H9 (cell line): ENCODE results near the gene CHMP6. TPM values are rescaled to one million over a fixed set of nuclear protein-coding genes. Genes with fewer than 3 reads are reported as not detected.

ENCODE experiments used
- DNase-seq: peaks from one replicate; pipeline ENCODE4 v3.0.0-alpha.2; 2017
- H2AFZ ChIP-seq: one replicate; pipeline ENCODE4 v1.6.1; 2013; ENCODE audit warnings: mild to moderate bottlenecking, low read length, control low read depth, moderate library complexity
- H2AK5ac ChIP-seq: 2 replicates; pipeline ENCODE4 v1.6.1; 2013; ENCODE audit warnings: low read length, control low read depth, mixed read lengths; ENCODE audit not compliant: insufficient read length
- H2BK120ac ChIP-seq: one replicate; pipeline ENCODE4 v1.6.1; 2013; ENCODE audit warnings: low read depth, mild to moderate bottlenecking, low read length, control low read depth, inconsistent platforms; ENCODE audit not compliant: poor library complexity, severe bottlenecking
- H2BK12ac ChIP-seq: 2 replicates; pipeline ENCODE4 v1.6.1; 2013; ENCODE audit warnings: low read length, control low read depth, mixed read lengths, low read depth; ENCODE audit not compliant: insufficient read length
- H2BK15ac ChIP-seq: 2 replicates; pipeline ENCODE4 v1.6.1; 2013; ENCODE audit warnings: low read depth, low read length, control low read depth
- H2BK20ac ChIP-seq: one replicate; pipeline ENCODE4 v1.6.1; 2013; ENCODE audit warnings: low read depth, mild to moderate bottlenecking, low read length, control low read depth, inconsistent platforms; ENCODE audit not compliant: poor library complexity, severe bottlenecking
- H2BK5ac ChIP-seq: 2 replicates; pipeline ENCODE4 v1.6.1; 2013; ENCODE audit warnings: low read length, control low read depth, mixed read lengths; ENCODE audit not compliant: insufficient read length
- H3K14ac ChIP-seq: 2 replicates; pipeline ENCODE4 v1.6.1; 2013; ENCODE audit warnings: low read length, control low read depth; ENCODE audit not compliant: insufficient read depth
- H3K18ac ChIP-seq: 2 replicates; pipeline ENCODE4 v1.6.1; 2013; ENCODE audit warnings: low read depth, mild to moderate bottlenecking, mixed read lengths, low read length, control low read depth; ENCODE audit not compliant: insufficient read length
- H3K23ac ChIP-seq: 2 replicates; pipeline ENCODE4 v1.6.1; 2013; ENCODE audit warnings: low read length, control low read depth, mixed read lengths, low read depth; ENCODE audit not compliant: insufficient read length
- H3K23me2 ChIP-seq: 2 replicates; pipeline ENCODE4 v1.6.1; 2013; ENCODE audit warnings: low read depth, mild to moderate bottlenecking, mixed read lengths, low read length, control low read depth; ENCODE audit not compliant: insufficient read length, poor library complexity, severe bottlenecking
- H3K27ac ChIP-seq: 2 replicates; pipeline ENCODE4 v1.5.1; 2013; ENCODE audit warnings: low read length, control low read depth, mixed read lengths, low read depth; ENCODE audit not compliant: insufficient read length
- H3K27me3 ChIP-seq: 2 replicates; pipeline ENCODE4 v1.6.1; 2013; ENCODE audit warnings: low read length, control low read depth, inconsistent platforms; ENCODE audit not compliant: insufficient read depth
- H3K4ac ChIP-seq: 2 replicates; pipeline ENCODE4 v1.6.1; 2013; ENCODE audit warnings: low read depth, mild to moderate bottlenecking, control low read depth, inconsistent platforms, low read length, moderate library complexity
- H3K4me1 ChIP-seq: 2 replicates; pipeline ENCODE4 v1.6.1; 2013; ENCODE audit warnings: low read length, control low read depth, inconsistent platforms; ENCODE audit not compliant: insufficient read depth
- H3K4me2 ChIP-seq: 2 replicates; pipeline ENCODE4 v1.6.1; 2013; ENCODE audit warnings: low read length, control low read depth, mixed read lengths; ENCODE audit not compliant: insufficient read length, insufficient read depth
- H3K56ac ChIP-seq: 2 replicates; pipeline ENCODE4 v1.6.1; 2013; ENCODE audit warnings: low read depth, mild to moderate bottlenecking, mixed read lengths, low read length, control low read depth; ENCODE audit not compliant: insufficient read length
- H3K79me1 ChIP-seq: 2 replicates; pipeline ENCODE4 v1.6.1; 2013; ENCODE audit warnings: low read depth, mild to moderate bottlenecking, moderate library complexity, low read length, control low read depth, inconsistent platforms; ENCODE audit not compliant: insufficient read depth, poor library complexity, severe bottlenecking
- H3K79me2 ChIP-seq: 2 replicates; pipeline ENCODE4 v1.6.1; 2013; ENCODE audit warnings: low read length, control low read depth, inconsistent platforms; ENCODE audit not compliant: insufficient read depth
- H3K9ac ChIP-seq: 2 replicates; pipeline ENCODE4 v1.6.1; 2013; ENCODE audit warnings: low read length, control low read depth, mixed read lengths; ENCODE audit not compliant: insufficient read length; ENCODE audit errors: extremely low read depth
- H3K9me3 ChIP-seq: one replicate; pipeline ENCODE4 v1.6.1; 2013; ENCODE audit warnings: low read depth, low read length, inconsistent platforms; ENCODE audit not compliant: control insufficient read depth
- H3T11ph ChIP-seq: one replicate; pipeline ENCODE4 v1.6.1; 2013; ENCODE audit warnings: mild to moderate bottlenecking, low read length, control low read depth, inconsistent platforms
- H4K20me1 ChIP-seq: one replicate; pipeline ENCODE4 v1.6.1; 2013; ENCODE audit not compliant: control insufficient read depth, insufficient read length, insufficient read depth
- H4K5ac ChIP-seq: 2 replicates; pipeline ENCODE4 v1.6.1; 2013; ENCODE audit warnings: low read depth, mild to moderate bottlenecking, mixed read lengths, low read length, control low read depth; ENCODE audit not compliant: insufficient read length
- H4K8ac ChIP-seq: replicated peaks from 2 replicates; pipeline ENCODE4 v1.6.1; 2013; ENCODE audit warnings: low read length, control low read depth, mixed read lengths, low read depth; ENCODE audit not compliant: insufficient read length
- H4K91ac ChIP-seq: 2 replicates; pipeline ENCODE4 v1.6.1; 2013; ENCODE audit warnings: low read depth, mild to moderate bottlenecking, moderate library complexity, mixed read lengths, low read length, control low read depth; ENCODE audit not compliant: insufficient read length
- H3K27ac Mint-ChIP-seq, 3 experiments: 2 replicates in 2 of 3; 3 replicates in 1 of 3; pipeline ENCODE4 v1.8.0; 2020 to 2021; ENCODE audit warnings: mixed read lengths in 3 of 3, mild to moderate bottlenecking in 1 of 3, moderate library complexity in 1 of 3
- H3K27me3 Mint-ChIP-seq: 2 replicates; pipeline ENCODE4 v1.8.0; 2021; ENCODE audit warnings: low read depth, mild to moderate bottlenecking, moderate library complexity, mixed read lengths
- H3K36me3 Mint-ChIP-seq, 3 experiments: 2 replicates in 2 of 3; 3 replicates in 1 of 3; pipeline ENCODE4 v1.8.0; 2020 to 2021; ENCODE audit warnings: low read depth in 3 of 3, mixed read lengths in 3 of 3; ENCODE audit not compliant: insufficient read depth in 1 of 3
- H3K4me1 Mint-ChIP-seq, 2 experiments: 2 replicates each; pipeline ENCODE4 v1.8.0; 2020; ENCODE audit warnings: mixed read lengths in 2 of 2
- H3K4me3 Mint-ChIP-seq, 2 experiments: 2 replicates in 1 of 2; 3 replicates in 1 of 2; pipeline ENCODE4 v1.8.0; 2020 to 2021; ENCODE audit warnings: mild to moderate bottlenecking in 2 of 2, mixed read lengths in 2 of 2, moderate library complexity in 1 of 2
- H3K9me3 Mint-ChIP-seq, 2 experiments: 2 replicates in 1 of 2; 3 replicates in 1 of 2; pipeline ENCODE4 v1.8.0; 2020; ENCODE audit warnings: mild to moderate bottlenecking in 2 of 2, mixed read lengths in 2 of 2, moderate library complexity in 1 of 2
- CTCF ChIP-seq: fragments of 200-600 bp; sonication (generic); conservative IDR thresholded peaks from 3 replicates; pipeline ENCODE4 v1.8.0; 2021; ENCODE audit warnings: antibody characterized with exemption, mild to moderate bottlenecking
- WGBS: extraction: QIAGEN DNeasy Blood & Tissue Kit; methylation state at CpG from one replicate; pipeline ENCODE4 v1.1.7; 2013; ENCODE audit warnings: missing lambda C conversion rate, low lambda C conversion rate, mixed read lengths; ENCODE audit not compliant: insufficient read length; ENCODE audit errors: extremely low coverage; 5-methylcytosine and 5-hydroxymethylcytosine counted together
- total RNA-seq: library from RNA; stranded (reverse); gene quantifications from 2 replicates; pipeline ENCODE4 v1.2.1, GENCODE V29; 2021

CHMP6 gene
- total RNA-seq, 1 experiment from 2014 or later, result 23.4 TPM

GRCh38 chr17:81037798-81038733 lies 46.4 kb downstream of the CHMP6 start:
- H3K79me2 ChIP-seq, result no peaks in the 10 kb centered on the region; the same call in 1 of the 2 replicates
- no peak overlapping the region for H3K27ac ChIP-seq
- H4K91ac ChIP-seq, result no peak overlapping the region
- peak; percentile 53 for DNase-seq
- H2BK120ac ChIP-seq, result no peak overlapping the region
- peaks cover 30 to 48% of the 10 kb centered on the region in 2 experiments for H3K4me1 Mint-ChIP-seq
- H3K27me3 Mint-ChIP-seq, result peaks cover 25% of the 10 kb centered on the region
- H3K4me1 ChIP-seq, result peaks cover 4% of the 10 kb centered on the region; the same call in 1 of the 2 replicates
- no peak overlapping the region for H2BK20ac ChIP-seq
- no peak overlapping the region for H3K14ac ChIP-seq
- H2BK15ac ChIP-seq, result no peak overlapping the region
- no peaks in the 10 kb centered on the region; a peak in 1 of 5 replicates for H3K9me3 Mint-ChIP-seq
- H3K36me3 Mint-ChIP-seq, result peaks cover 2 to 11% (median 10%) of the 10 kb centered on the region in 3 experiments; a peak in 6 of 7 replicates
- no peak overlapping the region for H3K18ac ChIP-seq
- no peak overlapping the region for H2AFZ ChIP-seq
- no peaks in the 10 kb centered on the region for H4K20me1 ChIP-seq
- H2BK12ac ChIP-seq, result no peak overlapping the region
- H3K56ac ChIP-seq, result no peak overlapping the region
- no peak overlapping the region for H4K8ac ChIP-seq
- H2BK5ac ChIP-seq, result no peak overlapping the region
- peaks cover 2% of the 10 kb centered on the region; the same call in 1 of the 2 replicates for H3K27me3 ChIP-seq
- H3K9ac ChIP-seq, result no peak overlapping the region
- no peak overlapping the region; a peak in 1 of 5 replicates for H3K4me3 Mint-ChIP-seq
- peak; percentile 22; the same call in 1 of the 3 replicates for TF ChIP-seq CTCF
- H3K9me3 ChIP-seq, result no peaks in the 10 kb centered on the region
- H3K4ac ChIP-seq, result no peak overlapping the region
- H3K23ac ChIP-seq, result no peak overlapping the region
- no CpG with 5 or more reads among the region's 30 CpGs for WGBS
- peaks cover 9% of the 10 kb centered on the region for H3K23me2 ChIP-seq
- no peaks in the 10 kb centered on the region for H3K79me1 ChIP-seq
- no peak overlapping the region for H3T11ph ChIP-seq
- H4K5ac ChIP-seq, result no peak overlapping the region
- H2AK5ac ChIP-seq, result no peak overlapping the region
- H3K4me2 ChIP-seq, result no peak overlapping the region
- no peak overlapping the region; a peak in 1 of 7 replicates for H3K27ac Mint-ChIP-seq
